ENCODE results near the gene PRELP.

GRCh38 chr1:203513585-203514031 lies 38.0 kb downstream of the PRELP start:
- TF ChIP-seq CTCF (IDR thresholded peaks at IDR 0.05) (no peak), ZFX (IDR thresholded peaks at IDR 0.05; ENCODE audit: borderline replicate concordance) (no peak)
